GM23248 (cell line): ENCODE results near the gene KRTAP9-1. TPM values are rescaled to one million over a fixed set of nuclear protein-coding genes. Genes with fewer than 3 reads are reported as not detected.
"Not testable (repeated sequence)": the region's sequence is repeated elsewhere in the genome, so short reads cannot be mapped to it uniquely, and the experiment has no call there.

Source experiments
- DNase-seq: peaks from one replicate; pipeline ENCODE4 v3.0.0-alpha.2; 2015
- H2AFZ ChIP-seq: fragments of 200-600 bp; sonication (generic); 2 replicates; pipeline ENCODE4 v1.6.1; 2016; ENCODE audit warnings: antibody characterized with exemption
- H3F3A ChIP-seq: fragments of 200-600 bp; sonication (generic); 2 replicates; pipeline ENCODE4 v1.6.1; 2016; ENCODE audit warnings: mild to moderate bottlenecking, antibody characterized with exemption, mixed run types; ENCODE audit not compliant: insufficient read depth
- H3K27ac ChIP-seq: fragments of 200-600 bp; sonication (generic); 2 replicates; pipeline ENCODE4 v1.5.1; 2016; ENCODE audit warnings: mild to moderate bottlenecking
- H3K27me3 ChIP-seq: fragments of 200-600 bp; sonication (generic); replicated peaks from 2 replicates; pipeline ENCODE4 v1.6.1; 2016; ENCODE audit warnings: mild to moderate bottlenecking; ENCODE audit not compliant: insufficient read depth
- H3K36me3 ChIP-seq: fragments of 200-600 bp; sonication (generic); 2 replicates; pipeline ENCODE4 v1.6.1; 2016; ENCODE audit warnings: low read depth, mild to moderate bottlenecking
- H3K4me1 ChIP-seq: fragments of 200-600 bp; sonication (generic); 2 replicates; pipeline ENCODE4 v1.6.1; 2016; ENCODE audit warnings: mild to moderate bottlenecking; ENCODE audit not compliant: insufficient read depth
- H3K4me2 ChIP-seq: fragments of 200-600 bp; sonication (generic); one replicate; pipeline ENCODE4 v1.6.1; 2016; ENCODE audit warnings: mild to moderate bottlenecking; ENCODE audit not compliant: unreplicated experiment
- H3K4me3 ChIP-seq: fragments of 200-600 bp; sonication (generic); 2 replicates; pipeline ENCODE4 v1.5.1; 2016; ENCODE audit warnings: mild to moderate bottlenecking
- H3K79me2 ChIP-seq: fragments of 200-600 bp; sonication (generic); 2 replicates; pipeline ENCODE4 v1.6.1; 2016; ENCODE audit warnings: mild to moderate bottlenecking; ENCODE audit not compliant: insufficient read depth
- H3K9ac ChIP-seq: fragments of 200-600 bp; sonication (generic); 2 replicates; pipeline ENCODE4 v1.6.1; 2016; ENCODE audit warnings: mild to moderate bottlenecking
- H3K9me2 ChIP-seq: fragments of 200-600 bp; sonication (generic); 2 replicates; pipeline ENCODE4 v1.6.1; 2016; ENCODE audit warnings: mixed run types, mild to moderate bottlenecking, moderate library complexity; ENCODE audit not compliant: insufficient read depth
- H3K9me3 ChIP-seq: fragments of 200-600 bp; sonication (generic); one replicate; pipeline ENCODE4 v1.6.1; 2017; ENCODE audit warnings: low read depth
- H4K20me1 ChIP-seq: fragments of 200-600 bp; sonication (generic); 2 replicates; pipeline ENCODE4 v1.6.0; 2016; ENCODE audit not compliant: insufficient read depth
- EZH2 ChIP-seq: fragments of 200-600 bp; sonication (generic); IDR thresholded peaks from 2 replicates; pipeline ENCODE4 v1.6.1; 2018; ENCODE audit warnings: antibody characterized with exemption, mild to moderate bottlenecking; ENCODE audit not compliant: insufficient read depth, poor library complexity, severe bottlenecking
- EZH2phosphoT487 ChIP-seq: fragments of 200-600 bp; sonication (generic); IDR thresholded peaks from 2 replicates; pipeline ENCODE4 v1.6.1; 2018; ENCODE audit warnings: antibody characterized with exemption, moderate library complexity, mild to moderate bottlenecking, low read depth; ENCODE audit not compliant: insufficient read depth
- WGBS, 2 experiments: methylation state at CpG; one replicate each; pipeline ENCODE4 v1.1.6; 2015 to 2017; ENCODE audit warnings: low lambda C conversion rate in 2 of 2, low coverage in 1 of 2; ENCODE audit errors: missing lambda C conversion rate in 2 of 2; 5-methylcytosine and 5-hydroxymethylcytosine counted together
- in situ Hi-C: fragments of 300-500 bp; cut with MboI; formaldehyde crosslinking; loops from 2 replicates; pipeline ENCODE4 v1.15.0; 2020
- polyA plus RNA-seq: library from polyadenylated mRNA; unstranded; fragments of >200 nt; fragmentation: Nextera tagmentation; extraction: Ambion mirVana; gene quantifications from 2 replicates; pipeline ENCODE4 v1.2.1, GENCODE V29; 2016
- total RNA-seq: library from RNA; depleted of rRNA; stranded (reverse); fragments of >200 nt; shearing (Covaris generic); gene quantifications from 2 replicates; pipeline ENCODE4 v1.2.3, GENCODE V29; 2014; rRNA removed

KRTAP9-1 gene
- total RNA-seq = not detected in 2 replicates
- not detected in 2 replicates for polyA plus RNA-seq

- H3K9me3 ChIP-seq, H3K36me3 ChIP-seq, H3K79me2 ChIP-seq, H2AFZ ChIP-seq, DNase-seq, H3F3A ChIP-seq, H3K4me2 ChIP-seq, H3K9ac ChIP-seq, H4K20me1 ChIP-seq, H3K4me3 ChIP-seq, H3K4me1 ChIP-seq, H3K9me2 ChIP-seq, in situ Hi-C loops, H3K27ac ChIP-seq, H3K27me3 ChIP-seq: not testable (repeated sequence)
- WGBS, 2 experiments = 67 to 91% methylated on average over 1 of the region's 1 CpG
Measured at GRCh38 chr17:41189837-41190318, at the start of gene KRTAP9-1. KRTAP9-1 (plus strand) TSS chr17:41189887; CDS start chr17:41189887, 0 bp downstream.

GRCh38 chr17:41140360-41141131, 49.1 kb upstream of the KRTAP9-1 start, which contains the start of gene KRTAP4-6:
KRTAP4-6 (minus strand) TSS chr17:41140544; CDS start chr17:41140487, 57 bp downstream.
- Histone ChIP-seq H3K79me2 (no peaks in the 10 kb centered on the region), H3K9ac (peak within 1 kb of the TSS; percentile 10; the same call in 1 of the 2 replicates), H3K4me2 (peak within 1 kb of the TSS; percentile 38), H3F3A (peaks cover 13% of the 10 kb centered on the region), H2AFZ (no peak within 1 kb of the TSS), H3K27ac (peak within 1 kb of the TSS; percentile 83), H3K27me3 (no peaks in the 10 kb centered on the region), H3K4me3 (no peak within 1 kb of the TSS), H3K4me1 (peaks cover 14% of the 10 kb centered on the region), H3K9me2 (peaks cover 2% of the 10 kb centered on the region; the same call in 1 of the 2 replicates), H3K9me3 (no peaks in the 10 kb centered on the region), H3K36me3 (no peaks in the 10 kb centered on the region), H4K20me1 (no peaks in the 10 kb centered on the region)
- in situ Hi-C loops = no loop called here
- TF ChIP-seq EZH2phosphoT487 (0 out of 2 replicates have a peak, but pooled peaks have one; percentile 32), EZH2 (no peak)
- DNase-seq = peak; percentile 95
- WGBS, 2 experiments = 67 to 68% methylated on average over 6 of the region's 6 CpGs

- Histone ChIP-seq H3K79me2 (no peaks in the 10 kb centered on the region), H3K27ac (peak overlapping the region; percentile 83), H3K4me2 (peak overlapping the region; percentile 38), H2AFZ (no peak overlapping the region), H3F3A (peaks cover 13% of the 10 kb centered on the region), H4K20me1 (no peaks in the 10 kb centered on the region), H3K4me3 (no peak overlapping the region), H3K36me3 (no peaks in the 10 kb centered on the region), H3K9me3 (no peaks in the 10 kb centered on the region), H3K9me2 (peaks cover 2% of the 10 kb centered on the region; the same call in 1 of the 2 replicates), H3K4me1 (peaks cover 14% of the 10 kb centered on the region), H3K27me3 (no peaks in the 10 kb centered on the region), H3K9ac (peak overlapping the region; percentile 10; the same call in 1 of the 2 replicates)
- no peak for DNase-seq
- in situ Hi-C loops = no loop called here
- no peak for TF ChIP-seq EZH2
- TF ChIP-seq EZH2phosphoT487 = no peak
Measured at GRCh38 chr17:41141361-41141760, 48.3 kb upstream of the KRTAP9-1 start.

- no peak for TF ChIP-seq EZH2phosphoT487
- TF ChIP-seq EZH2 = no peak
- no peaks in the 10 kb centered on the region for H3K9me3 ChIP-seq
- peaks cover 13% of the 10 kb centered on the region for H3F3A ChIP-seq
- H4K20me1 ChIP-seq = no peaks in the 10 kb centered on the region
- DNase-seq = no peak
- WGBS, 2 experiments = 93 to 96% methylated on average over 1 of the region's 1 CpG
- peaks cover 14% of the 10 kb centered on the region for H3K4me1 ChIP-seq
- H3K27me3 ChIP-seq = no peaks in the 10 kb centered on the region
- H3K79me2 ChIP-seq = no peaks in the 10 kb centered on the region
- H3K27ac ChIP-seq = no peak overlapping the region
- no peak overlapping the region for H2AFZ ChIP-seq
- in situ Hi-C loops = no loop called here
- no peak overlapping the region for H3K4me2 ChIP-seq
- no peak overlapping the region for H3K4me3 ChIP-seq
- no peaks in the 10 kb centered on the region for H3K36me3 ChIP-seq
- no peaks in the 10 kb centered on the region for H3K9me2 ChIP-seq
- H3K9ac ChIP-seq = no peak overlapping the region
Measured at GRCh38 chr17:41144846-41145245, 44.8 kb upstream of the KRTAP9-1 start.
